ENCODE measurements around the gene POLR2H.

POLR2H gene

GRCh38 chr3:184361532-184361931, at the start of gene POLR2H, which contains the start of gene CLCN2:
Gene POLR2H (plus strand): TSS chr3:184361710. CDS start chr3:184363493, 1,783 bp downstream.
Gene CLCN2 (minus strand): TSS chr3:184361605. CDS start chr3:184361479, 126 bp downstream.
- DNase-seq (ENCODE audit: low read depth) = peak; percentile 28

- peak; percentile 90 for DNase-seq (ENCODE audit: low read depth)
Observed at GRCh38 chr3:184314363-184314699, 47.2 kb upstream of the POLR2H start, which contains the start of gene EIF4G1. Gene EIF4G1 (plus strand): TSS chr3:184314606. CDS start chr3:184315797, 1,191 bp downstream.

GRCh38 chr3:184314700-184315542, 46.6 kb upstream of the POLR2H start:
- DNase-seq (ENCODE audit: low read depth) = peak; percentile 54

- no peak for DNase-seq (ENCODE audit: low read depth)
Observed at GRCh38 chr3:184315543-184315867, 46.0 kb upstream of the POLR2H start.

- no peak for DNase-seq (ENCODE audit: low read depth)
Observed at GRCh38 chr3:184315871-184316661, 45.4 kb upstream of the POLR2H start.

GRCh38 chr3:184316792-184317191, 44.7 kb upstream of the POLR2H start:
- DNase-seq (ENCODE audit: low read depth) = no peak

GRCh38 chr3:184317201-184317600, 44.3 kb upstream of the POLR2H start:
- no peak for DNase-seq (ENCODE audit: low read depth)

GRCh38 chr3:184320104-184320445, 41.4 kb upstream of the POLR2H start:
- peak; percentile 37 for DNase-seq (ENCODE audit: low read depth)

GRCh38 chr3:184321666-184322065, 39.8 kb upstream of the POLR2H start:
- no peak for DNase-seq (ENCODE audit: low read depth)

- DNase-seq (ENCODE audit: low read depth) = no peak
Observed at GRCh38 chr3:184322731-184323487, 38.6 kb upstream of the POLR2H start.

- DNase-seq (ENCODE audit: low read depth) = no peak
Observed at GRCh38 chr3:184323696-184324095, 37.8 kb upstream of the POLR2H start.

- DNase-seq (ENCODE audit: low read depth) = no peak
Observed at GRCh38 chr3:184325269-184325668, 36.2 kb upstream of the POLR2H start.

GRCh38 chr3:184325715-184326369, 35.7 kb upstream of the POLR2H start:
- DNase-seq (ENCODE audit: low read depth) = no peak

GRCh38 chr3:184327171-184327570, 34.3 kb upstream of the POLR2H start:
- no peak for DNase-seq (ENCODE audit: low read depth)

GRCh38 chr3:184328516-184328915, 33.0 kb upstream of the POLR2H start:
- DNase-seq (ENCODE audit: low read depth) = no peak

GRCh38 chr3:184332370-184333090, 29.0 kb upstream of the POLR2H start:
- DNase-seq (ENCODE audit: low read depth) = no peak

GRCh38 chr3:184333190-184333589, 28.3 kb upstream of the POLR2H start:
- no peak for DNase-seq (ENCODE audit: low read depth)

- no peak for DNase-seq (ENCODE audit: low read depth)
Observed at GRCh38 chr3:184333700-184334099, 27.8 kb upstream of the POLR2H start.

GRCh38 chr3:184334470-184335158, 26.9 kb upstream of the POLR2H start:
- DNase-seq (ENCODE audit: low read depth) = peak; percentile 21

GRCh38 chr3:184335291-184335660, 26.2 kb upstream of the POLR2H start:
- DNase-seq (ENCODE audit: low read depth) = no peak
